A549 treated with DMSO at 1 μM for 4 hours (cell line): ENCODE data around the gene NAP1L1. TPM values are rescaled to one million over a fixed set of nuclear protein-coding genes. Genes with fewer than 3 reads are reported as not detected.

Source experiments
- total RNA-seq: library from RNA; stranded (reverse); fragments of 200-300 nt; extraction: Qiagen RNA extraction; gene quantifications from 5 replicates; pipeline ENCODE4 v1.2.3, GENCODE V29; 2022; ENCODE audit warnings: low read depth

Gene NAP1L1
- 596 to 758 TPM (median 665 TPM) in 5 replicates for total RNA-seq

GRCh38 chr12:76083904-76084862 lies at the start of gene NAP1L1:
Gene NAP1L1, minus strand, starts transcription at chr12:76084685. Its CDS starts 10,466 bp downstream, at chr12:76074219.

GRCh38 chr12:76031414-76032042 lies 53.0 kb downstream of the NAP1L1 start, which contains the start of gene PHLDA1:
Gene PHLDA1, minus strand, starts transcription at chr12:76031776.

Other genes starting within 250 kb of the NAP1L1 start
- 47.7 to 64.4 TPM (median 60.4 TPM) in 5 replicates for gene PHLDA1, start 52.9 kb downstream of the NAP1L1 start, total RNA-seq